ENCODE results near the gene GPR35.

The GPR35 gene

GRCh38 chr2:240624011-240624949, 1.0 kb upstream of the GPR35 start:
- DNase-seq (ENCODE audit: low read depth): no peak

- DNase-seq (ENCODE audit: low read depth): no peak
Measured at GRCh38 chr2:240626531-240627300, 1.4 kb downstream of the GPR35 start.

- DNase-seq (ENCODE audit: low read depth): no peak
Measured at GRCh38 chr2:240627736-240628506, 2.6 kb downstream of the GPR35 start.

- no peak for DNase-seq (ENCODE audit: low read depth)
Measured at GRCh38 chr2:240628507-240628807, 3.2 kb downstream of the GPR35 start.

- DNase-seq (ENCODE audit: low read depth): no peak
Measured at GRCh38 chr2:240628808-240629618, 3.7 kb downstream of the GPR35 start.

- DNase-seq (ENCODE audit: low read depth): no peak
Measured at GRCh38 chr2:240629619-240629967, 4.3 kb downstream of the GPR35 start.

GRCh38 chr2:240629968-240630770, 4.9 kb downstream of the GPR35 start:
- no peak for DNase-seq (ENCODE audit: low read depth)

- no peak for DNase-seq (ENCODE audit: low read depth)
Measured at GRCh38 chr2:240630771-240631547, 5.7 kb downstream of the GPR35 start.

GRCh38 chr2:240631548-240632305, 6.4 kb downstream of the GPR35 start:
- DNase-seq (ENCODE audit: low read depth): no peak

GRCh38 chr2:240632306-240632721, 7.0 kb downstream of the GPR35 start:
- DNase-seq (ENCODE audit: low read depth): no peak

- no peak for DNase-seq (ENCODE audit: low read depth)
Measured at GRCh38 chr2:240635121-240635997, 10.1 kb downstream of the GPR35 start.

GRCh38 chr2:240635998-240636547, 10.8 kb downstream of the GPR35 start:
- DNase-seq (ENCODE audit: low read depth): no peak

- no peak for DNase-seq (ENCODE audit: low read depth)
Measured at GRCh38 chr2:240636563-240637115, 11.4 kb downstream of the GPR35 start.

GRCh38 chr2:240637116-240637900, 12.0 kb downstream of the GPR35 start:
- DNase-seq (ENCODE audit: low read depth): no peak

GRCh38 chr2:240637901-240638345, 12.6 kb downstream of the GPR35 start:
- DNase-seq (ENCODE audit: low read depth): no peak

- DNase-seq (ENCODE audit: low read depth): no peak
Measured at GRCh38 chr2:240638512-240639160, 13.4 kb downstream of the GPR35 start.

Measured in activated T-cell treated with anti-CD3 and anti-CD28 coated beads for 24 hours (primary cell).